Adrenal gland (tissue), 12 donors: ENCODE results near the gene CDK4. TPM values are rescaled to one million over a fixed set of nuclear protein-coding genes. Genes with fewer than 3 reads are reported as not detected.
A peak's percentile ranks its signal among the peaks of the same experiment; 100 is the strongest.

ENCODE experiments used
- DNase-seq, 7 donors: peaks; one replicate each; pipeline ENCODE4 v3.0.0-alpha.2; 2019 to 2020
- H3K27ac ChIP-seq, 5 donors: fragments of 200-600 bp; sonication (generic) in 4 of 5; 1 replicate in 3 of 5; 2 replicates in 2 of 5; pipeline versions ENCODE4 v1.5.1 to v1.8.0; 2016 to 2020; ENCODE audit warnings: mild to moderate bottlenecking in 1 of 5
- H3K27me3 ChIP-seq: fragments of 200-600 bp; 2 replicates; pipeline ENCODE4 v1.8.0; 2021
- H3K36me3 ChIP-seq, 2 donors: fragments of 200-600 bp; replicated peaks in 1 of 2; 1 replicate in 1 of 2; 2 replicates in 1 of 2; pipeline versions ENCODE4 v1.5.1 to v1.8.0; 2018 to 2022
- H3K4me1 ChIP-seq, 2 donors: fragments of 200-600 bp; replicated peaks in 1 of 2; 1 replicate in 1 of 2; 2 replicates in 1 of 2; pipeline versions ENCODE4 v1.5.1 to v1.8.0; 2018 to 2021
- H3K4me3 ChIP-seq, 4 donors: fragments of 200-600 bp; sonication (generic) in 3 of 4; one replicate each; pipeline ENCODE4 v1.5.1; 2016 to 2018
- H3K9me3 ChIP-seq, 3 donors: fragments of 200-600 bp; sonication (generic) in 1 of 3; replicated peaks in 1 of 3; 1 replicate in 2 of 3; 2 replicates in 1 of 3; pipeline versions ENCODE4 v1.5.1 to v1.8.0; 2016 to 2021
- CTCF ChIP-seq, 6 experiments: fragments of 450-650 bp in 4 of 6; fragments of 200-600 bp in 2 of 6; sonication (generic) in 1 of 6; IDR thresholded peaks; 1 replicate in 5 of 6; 2 replicates in 1 of 6; pipeline versions ENCODE4 v1.5.1 to v1.8.0; 2016 to 2021; ENCODE audit warnings: antibody characterized with exemption in 6 of 6, mild to moderate bottlenecking in 2 of 6, moderate library complexity in 1 of 6
- POLR2A ChIP-seq, 2 donors: fragments of 450-650 bp; IDR thresholded peaks; one replicate each; pipeline ENCODE4 v1.6.1; 2017; ENCODE audit warnings: antibody characterized with exemption in 2 of 2, mild to moderate bottlenecking in 2 of 2, moderate library complexity in 1 of 2
- WGBS, 4 donors: extraction: QIAGEN DNeasy Blood & Tissue Kit in 2 of 4; methylation state at CpG; one replicate each; pipeline versions ENCODE4 v1.1.5 to v1.1.7; 2013 to 2017; 5-methylcytosine and 5-hydroxymethylcytosine counted together
- intact Hi-C, 2 donors: fragments of 100-400 bp; cut with DNase I; formaldehyde crosslinking; loops; one replicate each; pipeline versions ENCODE4 v1.14.1 to v1.15.0; 2022 to 2023
- polyA plus RNA-seq, 3 donors: library from polyadenylated mRNA; stranded (reverse); fragments of 200-250 nt in 2 of 3; fragments of 350-450 nt in 1 of 3; fragmentation: Illumina TruSeq in 1 of 3; extraction: RNeasy Lipid Tissue Mini Kit (QIAGEN cat#74804) in 1 of 3; gene quantifications; one replicate each; pipeline ENCODE4 v1.2.3, GENCODE V29; 2013 to 2014
- total RNA-seq, 9 donors: library from RNA; depleted of rRNA in 4 of 9; stranded (reverse); fragments of >200 nt in 4 of 9; fragments of 120-200 nt in 1 of 9; fragmentation: NEBNext Ultra II Directional in 1 of 9; extraction: Animal tissue kit (Norgen Biotek cat#: 25700) in 1 of 9; gene quantifications; one replicate each; pipeline versions ENCODE4 v1.1.0 to v1.2.4, GENCODE V29; 2013 to 2023
- donor health status: healthy with polysubstance abuse.
- donor health status: Bipolar disorder and iron deficiency.
- donor health status: DM: yes; HTN: yes; CAD: no.
- donor health status: DM: no; HTN: no; CAD: no.
- donor health status: DM: no; HTN: no; CAD: no.
- donor health status: DM: yes; HTN: yes; CAD: no.

CDK4 gene
- total and polyA plus RNA-seq, 12 donors: 46.8 to 197 (median 139) TPM

- no peaks in the 10 kb centered on the region for H3K27me3 ChIP-seq
- peak overlapping the region in 1 of 4 donors; percentile 58 for H3K4me3 ChIP-seq
- H3K27ac ChIP-seq: peak overlapping the region in 1 of 5 donors; percentile 43
- peaks cover 24 to 27% of the 10 kb centered on the region in 2 donors for H3K4me1 ChIP-seq
- intact Hi-C loops: no loop called here
- 15 to 34% (median 21%) methylated on average over 7 to 17 of the region's 17 CpGs for WGBS, 4 donors
- H3K9me3 ChIP-seq: no peaks in the 10 kb centered on the region
- DNase-seq: peak in 2 of 7 donors; percentile 34 to 43
- no peaks in the 10 kb centered on the region for H3K36me3 ChIP-seq
- TF ChIP-seq CTCF (IDR thresholded peaks at IDR 0.05) (no peak), POLR2A (IDR thresholded peaks at IDR 0.05) (no peak)
These were observed 12.5 kb upstream of the CDK4 start for GRCh38 chr12:57764662-57765002.

- no peak overlapping the region for H3K4me3 ChIP-seq
These were observed 12.0 kb upstream of the CDK4 start for GRCh38 chr12:57763881-57764661.

GRCh38 chr12:57762463-57762862 lies 10.4 kb upstream of the CDK4 start:
- no peaks in the 10 kb centered on the region for H3K27me3 ChIP-seq
- no peak overlapping the region for H3K4me3 ChIP-seq
- no peaks in the 10 kb centered on the region for H3K9me3 ChIP-seq
- peaks cover 0 to 18% of the 10 kb centered on the region in 2 donors for H3K36me3 ChIP-seq
- peaks cover 24 to 27% of the 10 kb centered on the region in 2 donors for H3K4me1 ChIP-seq
- no peak for DNase-seq
- TF ChIP-seq POLR2A (IDR thresholded peaks at IDR 0.05) (no peak), CTCF (IDR thresholded peaks at IDR 0.05) (no peak)
- no peak overlapping the region for H3K27ac ChIP-seq
- intact Hi-C loops: no loop called here
- 91 to 98% (median 95%) methylated on average over 2 of the region's 2 CpGs for WGBS, 4 donors

More at GRCh38 chr12:57763881-57764661, 12.0 kb upstream of the CDK4 start:
- Histone ChIP-seq H3K9me3 (no peaks in the 10 kb centered on the region), H3K36me3 (peaks cover 0 to 2% of the 10 kb centered on the region in 2 donors), H3K27me3 (no peaks in the 10 kb centered on the region), H3K4me1 (peaks cover 24 to 27% of the 10 kb centered on the region in 2 donors), H3K27ac (no peak overlapping the region)
- WGBS, 4 donors: 78 to 88% (median 83%) methylated on average over 6 of the region's 6 CpGs
- no peak for TF ChIP-seq CTCF (IDR thresholded peaks at IDR 0.05)
- no peak for TF ChIP-seq POLR2A (IDR thresholded peaks at IDR 0.05)
- DNase-seq: no peak
- intact Hi-C loops: no loop called here

- intact Hi-C loops: no loop called here
- WGBS, 4 donors: 87 to 97% (median 90%) methylated on average over 4 of the region's 4 CpGs
- H3K4me1 ChIP-seq: peaks cover 18 to 22% of the 10 kb centered on the region in 2 donors
- peaks cover 0 to 21% of the 10 kb centered on the region in 2 donors for H3K36me3 ChIP-seq
- no peak overlapping the region for H3K4me3 ChIP-seq
- H3K9me3 ChIP-seq: no peaks in the 10 kb centered on the region
- no peak overlapping the region for H3K27ac ChIP-seq
- DNase-seq: no peak
- no peak for TF ChIP-seq CTCF (IDR thresholded peaks at IDR 0.05)
- TF ChIP-seq POLR2A (IDR thresholded peaks at IDR 0.05): no peak
- no peaks in the 10 kb centered on the region for H3K27me3 ChIP-seq
These were observed 9.4 kb upstream of the CDK4 start for GRCh38 chr12:57761391-57761998.
